PC-3 (cell line): Measurements from ENCODE around the gene ARHGAP18. TPM values are rescaled to one million over a fixed set of nuclear protein-coding genes. Genes with fewer than 3 reads are reported as not detected.
A peak's percentile ranks its signal among the peaks of the same experiment; 100 is the strongest.

Experiments
- ATAC-seq: fragments of 200-7000 bp; cut with Tn5 transposase; 2 replicates; pipeline ENCODE4 v1.9.1; 2020; ENCODE audit warnings: mild to moderate bottlenecking, moderate library complexity
- BruUV-seq: library from RNA; stranded (reverse); fragments of 400-500 nt; replicated peaks from 2 replicates; lab custom pipeline; 2021; lab: Mats Ljungman, UMichigan
- CTCF ChIA-PET: fragments of 300-600 bp; sonication (Branson Sonifier 250); formaldehyde crosslinking; loops from one replicate; lab custom pipeline; 2022; ENCODE audit warnings: antibody characterized with exemption; lab: Charles Lee
- POLR2A ChIA-PET: fragments of 300-600 bp; sonication (Branson Sonifier 250); formaldehyde crosslinking; loops from one replicate; lab custom pipeline; 2022; ENCODE audit warnings: antibody characterized with exemption; ENCODE audit not compliant: unreplicated experiment; lab: Charles Lee
- DNase-seq: peaks from one replicate; pipeline ENCODE4 v3.0.0-alpha.2; 2015
- H2AFZ ChIP-seq: fragments of 300-600 bp; sonication (generic); 2 replicates; pipeline ENCODE4 v1.6.0; 2016; ENCODE audit warnings: antibody characterized with exemption, low read length
- H3F3A ChIP-seq: fragments of 300-600 bp; sonication (generic); one replicate; pipeline ENCODE4 v1.6.0; 2017; ENCODE audit warnings: antibody characterized with exemption, low read length, control low read depth, mild to moderate bottlenecking; ENCODE audit not compliant: unreplicated experiment
- H3K27ac ChIP-seq: fragments of 300-600 bp; sonication (generic); 2 replicates; pipeline ENCODE4 v1.5.1; 2016; ENCODE audit warnings: mild to moderate bottlenecking, low read length
- H3K27me3 ChIP-seq: fragments of 300-600 bp; sonication (generic); 2 replicates; pipeline ENCODE4 v1.6.1; 2016; ENCODE audit warnings: low read length, mixed read lengths
- H3K36me3 ChIP-seq: fragments of 300-600 bp; sonication (generic); 2 replicates; pipeline ENCODE4 v1.6.1; 2016; ENCODE audit warnings: low read depth, mixed run types, low read length, mixed read lengths
- H3K4me1 ChIP-seq: fragments of 300-600 bp; sonication (generic); 2 replicates; pipeline ENCODE4 v1.5.1; 2016; ENCODE audit warnings: low read length; ENCODE audit not compliant: insufficient read depth
- H3K4me2 ChIP-seq: fragments of 300-600 bp; sonication (generic); 2 replicates; pipeline ENCODE4 v1.6.0; 2016; ENCODE audit warnings: low read length
- H3K4me3 ChIP-seq: fragments of 300-600 bp; sonication (generic); 2 replicates; pipeline ENCODE4 v1.5.1; 2016; ENCODE audit warnings: mild to moderate bottlenecking, low read length, mixed read lengths
- H3K79me2 ChIP-seq: fragments of 300-600 bp; sonication (generic); 2 replicates; pipeline ENCODE4 v1.6.1; 2017; ENCODE audit warnings: low read length, mixed read lengths
- H3K9ac ChIP-seq: fragments of 300-600 bp; sonication (generic); 2 replicates; pipeline ENCODE4 v1.6.0; 2016; ENCODE audit warnings: mild to moderate bottlenecking, low read length
- H3K9me2 ChIP-seq: fragments of 300-600 bp; sonication (generic); replicated peaks from 2 replicates; pipeline ENCODE4 v1.6.1; 2016; ENCODE audit warnings: mixed run types, low read length, mixed read lengths
- H3K9me3 ChIP-seq: fragments of 300-600 bp; sonication (generic); 2 replicates; pipeline ENCODE4 v1.6.1; 2016; ENCODE audit warnings: low read length, mixed read lengths
- H4K20me1 ChIP-seq: fragments of 300-600 bp; sonication (generic); 2 replicates; pipeline ENCODE4 v1.6.1; 2016; ENCODE audit warnings: low read length, mixed read lengths
- EZH2 ChIP-seq: fragments of 300-600 bp; sonication (generic); IDR thresholded peaks from one replicate; pipeline ENCODE4 v1.6.1; 2017; ENCODE audit warnings: antibody characterized with exemption, mild to moderate bottlenecking, low read length; ENCODE audit not compliant: unreplicated experiment
- EZH2phosphoT487 ChIP-seq: fragments of 300-600 bp; sonication (generic); IDR thresholded peaks from 2 replicates; pipeline ENCODE4 v1.6.1; 2018; ENCODE audit warnings: mild to moderate bottlenecking, antibody characterized with exemption, low read length, borderline replicate concordance
- intact Hi-C: fragments of 100-400 bp; cut with micrococcal nuclease; formaldehyde crosslinking; loops from 2 replicates; pipeline ENCODE4 v1.9.0; 2023
- total RNA-seq: library from RNA; depleted of rRNA; stranded (reverse); fragments of >200 nt; gene quantifications from 2 replicates; pipeline ENCODE4 v1.2.3, GENCODE V29; 2014
- TF ChIP-seq, protein P1 (sequence below): fragments of 300-600 bp; sonication (generic); conservative IDR thresholded peaks from 2 replicates; pipeline ENCODE4 v1.5.1; 2017; ENCODE audit warnings: antibody characterized with exemption, low read depth, mild to moderate bottlenecking, low read length

The ARHGAP18 gene
- total RNA-seq, 1 experiment from 2014 or later, result 5.9 TPM

DNA sequence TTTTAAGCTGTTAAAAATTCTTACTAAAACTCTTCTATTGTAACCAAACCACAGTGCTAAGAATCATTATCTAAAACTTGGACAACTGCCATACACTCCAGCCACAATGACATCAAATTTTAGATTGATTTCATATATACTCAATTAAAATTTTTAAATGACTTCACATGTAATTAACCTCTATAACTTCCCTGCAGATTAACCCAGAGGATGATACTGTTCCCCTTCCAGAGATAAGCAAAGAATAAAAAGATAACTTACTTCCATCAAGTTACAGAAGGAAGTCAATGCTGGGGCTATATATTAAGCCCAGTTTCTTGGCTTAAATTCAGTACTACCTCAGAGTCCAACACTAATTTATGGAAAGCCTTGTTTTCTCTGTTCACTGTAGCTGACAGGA is 71.3 kb downstream of the ARHGAP18 start:
- Histone ChIP-seq H3K27me3 (no peaks in the 10 kb centered on the region), H3K4me2 (no peak overlapping the region), H2AFZ (no peak overlapping the region), H3K4me1 (peaks cover 13% of the 10 kb centered on the region), H3F3A (no peaks in the 10 kb centered on the region), H3K9ac (no peak overlapping the region), H3K27ac (no peak overlapping the region), H3K9me3 (no peaks in the 10 kb centered on the region), H3K4me3 (no peak overlapping the region), H3K79me2 (no peaks in the 10 kb centered on the region), H3K36me3 (no peaks in the 10 kb centered on the region), H3K9me2 (no peaks in the 10 kb centered on the region), H4K20me1 (no peaks in the 10 kb centered on the region)
- intact Hi-C loops, result no loop called here
- ChIA-PET CTCF (no interaction called here), POLR2A (no interaction called here)
- no TSS peak for BruUV-seq
- no peak for DNase-seq
- TF ChIP-seq, protein P1, sequence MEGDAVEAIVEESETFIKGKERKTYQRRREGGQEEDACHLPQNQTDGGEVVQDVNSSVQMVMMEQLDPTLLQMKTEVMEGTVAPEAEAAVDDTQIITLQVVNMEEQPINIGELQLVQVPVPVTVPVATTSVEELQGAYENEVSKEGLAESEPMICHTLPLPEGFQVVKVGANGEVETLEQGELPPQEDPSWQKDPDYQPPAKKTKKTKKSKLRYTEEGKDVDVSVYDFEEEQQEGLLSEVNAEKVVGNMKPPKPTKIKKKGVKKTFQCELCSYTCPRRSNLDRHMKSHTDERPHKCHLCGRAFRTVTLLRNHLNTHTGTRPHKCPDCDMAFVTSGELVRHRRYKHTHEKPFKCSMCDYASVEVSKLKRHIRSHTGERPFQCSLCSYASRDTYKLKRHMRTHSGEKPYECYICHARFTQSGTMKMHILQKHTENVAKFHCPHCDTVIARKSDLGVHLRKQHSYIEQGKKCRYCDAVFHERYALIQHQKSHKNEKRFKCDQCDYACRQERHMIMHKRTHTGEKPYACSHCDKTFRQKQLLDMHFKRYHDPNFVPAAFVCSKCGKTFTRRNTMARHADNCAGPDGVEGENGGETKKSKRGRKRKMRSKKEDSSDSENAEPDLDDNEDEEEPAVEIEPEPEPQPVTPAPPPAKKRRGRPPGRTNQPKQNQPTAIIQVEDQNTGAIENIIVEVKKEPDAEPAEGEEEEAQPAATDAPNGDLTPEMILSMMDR, result no peak
- no peak for ATAC-seq

DNA sequence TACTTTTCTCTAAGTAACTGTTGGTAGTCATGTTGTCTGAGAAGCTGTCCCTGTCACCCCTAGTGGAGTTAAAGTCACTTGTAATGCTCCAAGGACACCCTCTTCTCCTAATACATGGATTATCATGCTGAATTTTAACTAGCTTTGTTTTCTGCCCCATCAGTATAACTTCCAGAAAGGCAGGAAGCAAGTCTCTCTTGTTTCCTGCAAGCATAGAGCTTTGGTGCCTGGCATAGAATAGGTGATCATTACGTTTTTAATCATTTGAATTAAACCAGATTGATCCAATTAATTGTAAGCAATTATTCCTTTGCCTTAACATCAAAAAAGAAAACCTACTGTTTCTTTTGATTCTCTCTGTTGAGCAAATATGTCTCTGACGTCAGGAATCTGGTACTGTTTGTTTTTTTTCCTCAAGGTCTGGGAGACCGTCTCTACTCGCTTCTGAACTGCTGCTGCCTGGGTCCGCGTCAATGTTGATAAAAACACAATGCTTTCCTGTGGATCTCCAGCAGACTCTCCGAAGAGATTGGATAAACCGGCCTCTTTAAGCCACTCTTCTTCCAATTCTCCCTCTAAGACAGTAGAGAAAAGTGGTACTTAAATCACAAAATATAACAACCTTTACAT is 71.8 kb downstream of the ARHGAP18 start:
- no peaks in the 10 kb centered on the region for H3K9me3 ChIP-seq
- no peaks in the 10 kb centered on the region for H3K36me3 ChIP-seq
- ChIA-PET POLR2A (no interaction called here), CTCF (interaction anchor here (1.0 kb wide), 1 partner anchor 39 kb away, joined by 3 read pairs; no protein-coding TSS in a partner anchor)
- H4K20me1 ChIP-seq, result no peaks in the 10 kb centered on the region
- H3F3A ChIP-seq, result no peaks in the 10 kb centered on the region
- H3K27ac ChIP-seq, result peak overlapping the region; percentile 29; the same call in 1 of the 2 replicates
- H3K9ac ChIP-seq, result no peak overlapping the region
- TF ChIP-seq, protein P1, result no peak
- TF ChIP-seq EZH2 (no peak), EZH2phosphoT487 (no peak)
- H3K27me3 ChIP-seq, result no peaks in the 10 kb centered on the region
- ATAC-seq (no peak), DNase-seq (no peak)
- intact Hi-C loops, result no loop called here
- H3K9me2 ChIP-seq, result no peaks in the 10 kb centered on the region
- no TSS peak for BruUV-seq
- no peak overlapping the region for H3K4me3 ChIP-seq
- no peaks in the 10 kb centered on the region for H3K79me2 ChIP-seq
- H3K4me2 ChIP-seq, result no peak overlapping the region
- H2AFZ ChIP-seq, result no peak overlapping the region
- H3K4me1 ChIP-seq, result peaks cover 13% of the 10 kb centered on the region

DNA sequence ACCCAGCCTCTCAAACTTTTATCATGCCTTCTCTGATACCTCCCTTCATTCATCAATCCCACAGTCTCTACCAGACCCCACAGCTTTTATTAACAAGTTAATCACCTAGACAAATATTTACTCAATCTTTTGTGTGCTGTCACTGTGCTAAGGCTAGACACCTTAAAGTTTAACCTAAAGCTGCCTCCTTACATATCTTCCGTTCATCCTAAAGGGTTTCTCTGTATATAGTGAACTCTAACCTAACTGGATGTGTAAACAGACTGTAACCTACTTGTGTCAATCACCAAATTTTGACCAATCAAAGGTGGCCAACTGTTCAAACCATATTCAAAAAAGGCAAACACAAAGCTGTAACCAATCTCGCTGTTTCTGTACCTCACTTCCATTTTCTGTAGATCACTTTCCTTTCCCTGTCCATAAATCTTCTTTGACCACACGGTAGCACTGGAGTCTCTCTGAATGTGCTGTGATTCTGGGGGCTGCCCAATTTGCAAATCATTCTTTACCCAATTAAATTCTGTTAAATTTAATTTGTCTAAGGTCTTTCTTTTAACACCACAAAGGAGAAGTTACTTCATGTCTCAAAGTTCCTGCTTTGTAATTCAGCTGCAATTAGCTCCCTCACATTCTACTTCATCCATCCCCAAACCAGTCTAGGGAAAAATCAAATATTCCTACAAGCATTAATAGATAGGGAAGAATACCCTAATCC is 72.5 kb downstream of the ARHGAP18 start:
- POLR2A ChIA-PET, result no interaction called here
- peak; percentile 93 for ATAC-seq
- Histone ChIP-seq H3K4me2 (no peak overlapping the region; the same call in 1 of the 2 replicates), H3K4me1 (peaks cover 13% of the 10 kb centered on the region), H3K9ac (no peak overlapping the region), H2AFZ (no peak overlapping the region), H3K79me2 (no peaks in the 10 kb centered on the region), H3K27ac (peak overlapping the region; percentile 29; the same call in 1 of the 2 replicates), H3K9me3 (no peaks in the 10 kb centered on the region), H3K36me3 (no peaks in the 10 kb centered on the region), H3K4me3 (no peak overlapping the region), H4K20me1 (no peaks in the 10 kb centered on the region), H3K9me2 (no peaks in the 10 kb centered on the region), H3F3A (no peaks in the 10 kb centered on the region), H3K27me3 (no peaks in the 10 kb centered on the region)
- CTCF ChIA-PET, result interaction anchor here (1.0 kb wide), 1 partner anchor 38 kb away, joined by 3 read pairs; no protein-coding TSS in a partner anchor
- intact Hi-C loops, result no loop called here
- DNase-seq, result peak; percentile 63
- no TSS peak for BruUV-seq
- TF ChIP-seq EZH2phosphoT487, result no peak
- TF ChIP-seq, protein P1, result no peak
- TF ChIP-seq EZH2, result no peak
